ENCODE results near the gene LIPI. TPM values are rescaled to one million over a fixed set of nuclear protein-coding genes. Genes with fewer than 3 reads are reported as not detected.
"Not testable (repeated sequence)": the region's sequence is repeated elsewhere in the genome, so short reads cannot be mapped to it uniquely, and the experiment has no call there.

Gene LIPI
- total and polyA plus RNA-seq, 7 donors, result not detected

- no peak for DNase-seq
- intact Hi-C loops (cut with DNase I), result no loop called here
- no peak for ATAC-seq
- WGBS, 3 donors, result 88 to 95% (median 94%) methylated on average over 7 of the region's 7 CpGs
- Histone ChIP-seq H3K4me3 (no peak overlapping the region), H3K36me3 (ENCODE audit: insufficient read depth in 1 of 2, low read depth in 1 of 2) (no peaks in the 10 kb centered on the region), H3K9me3 (no peaks in the 10 kb centered on the region), H3K4me1 (no peaks in the 10 kb centered on the region), H3K27me3 (ENCODE audit: insufficient read depth in 3 of 3, low read length in 2 of 3) (no peaks in the 10 kb centered on the region), H3K27ac (no peak overlapping the region)
- no peak for TF ChIP-seq CTCF (IDR thresholded peaks at IDR 0.05)
These were observed 95.1 kb downstream of the LIPI start for GRCh38 chr21:14115646-14116045.

GRCh38 chr21:14114251-14114650, 96.5 kb downstream of the LIPI start:
- no peaks in the 10 kb centered on the region for H3K9me3 ChIP-seq
- H3K36me3 ChIP-seq (ENCODE audit: insufficient read depth in 1 of 2, low read depth in 1 of 2), result no peaks in the 10 kb centered on the region
- H3K27ac ChIP-seq, result no peak overlapping the region
- no peaks in the 10 kb centered on the region for H3K4me1 ChIP-seq
- no peak for TF ChIP-seq CTCF (IDR thresholded peaks at IDR 0.05)
- intact Hi-C loops (cut with DNase I), result no loop called here
- DNase-seq, result no peak
- no peak for ATAC-seq
- H3K4me3 ChIP-seq, result no peak overlapping the region
- H3K27me3 ChIP-seq (ENCODE audit: insufficient read depth in 3 of 3, low read length in 2 of 3), result no peaks in the 10 kb centered on the region
- 92 to 98% (median 96%) methylated on average over 3 of the region's 3 CpGs for WGBS, 3 donors

- H3K36me3 ChIP-seq (ENCODE audit: insufficient read depth in 1 of 2, low read depth in 1 of 2); H3K27ac ChIP-seq; ATAC-seq; DNase-seq; H3K9me3 ChIP-seq; H3K27me3 ChIP-seq (ENCODE audit: insufficient read depth in 3 of 3, low read length in 2 of 3); H3K4me3 ChIP-seq; intact Hi-C loops (cut with DNase I); H3K4me1 ChIP-seq: not testable (repeated sequence)
- WGBS, 3 donors, result 77 to 88% (median 77%) methylated on average over 4 of the region's 4 CpGs
These were observed 106.2 kb downstream of the LIPI start for GRCh38 chr21:14104564-14104963.

- no peak for DNase-seq
- no peak overlapping the region for H3K4me3 ChIP-seq
- H3K27ac ChIP-seq, result no peak overlapping the region
- no peaks in the 10 kb centered on the region for H3K4me1 ChIP-seq
- H3K27me3 ChIP-seq (ENCODE audit: insufficient read depth in 3 of 3, low read length in 2 of 3), result no peaks in the 10 kb centered on the region
- no peaks in the 10 kb centered on the region for H3K9me3 ChIP-seq
- no peak for ATAC-seq
- WGBS, 3 donors, result 45 to 79% (median 53%) methylated on average over 2 of the region's 2 CpGs
- TF ChIP-seq CTCF (IDR thresholded peaks at IDR 0.05), result no peak
- no peaks in the 10 kb centered on the region for H3K36me3 ChIP-seq (ENCODE audit: insufficient read depth in 1 of 2, low read depth in 1 of 2)
- intact Hi-C loops (cut with DNase I), result no loop called here
These were observed 111.2 kb downstream of the LIPI start for GRCh38 chr21:14099570-14099969.

- no peak overlapping the region for H3K4me3 ChIP-seq
- no peak for DNase-seq
- no peak overlapping the region for H3K27ac ChIP-seq
- 91 to 98% (median 97%) methylated on average over 2 of the region's 2 CpGs for WGBS, 3 donors
- H3K9me3 ChIP-seq, result no peaks in the 10 kb centered on the region
- no peaks in the 10 kb centered on the region for H3K4me1 ChIP-seq
- no peaks in the 10 kb centered on the region for H3K27me3 ChIP-seq (ENCODE audit: insufficient read depth in 3 of 3, low read length in 2 of 3)
- intact Hi-C loops (cut with DNase I), result no loop called here
- no peaks in the 10 kb centered on the region for H3K36me3 ChIP-seq (ENCODE audit: insufficient read depth in 1 of 2, low read depth in 1 of 2)
- no peak for TF ChIP-seq CTCF (IDR thresholded peaks at IDR 0.05)
- no peak for ATAC-seq
These were observed 112.8 kb downstream of the LIPI start for GRCh38 chr21:14097881-14098499.

Data from psoas muscle (tissue), 8 donors.